PFSK-1 (cell line): ENCODE measurements around the gene NCAM2.

Experiments used
- FOXP2 ChIP-seq: optimal IDR thresholded peaks from 2 replicates; pipeline ENCODE3; 2011; ENCODE audit warnings: borderline replicate concordance, control low read depth, inconsistent platforms; ENCODE audit not compliant: insufficient read depth; ENCODE audit errors: extremely low read length, extremely low read depth
- POLR2AphosphoS5 ChIP-seq: IDR thresholded peaks from 2 replicates; pipeline ENCODE4 v1.6.1; 2012; ENCODE audit warnings: low read depth, mild to moderate bottlenecking, control low read depth, low read length, moderate library complexity
- REST ChIP-seq, 2 experiments: IDR thresholded peaks; 2 replicates each; pipeline versions ENCODE4 v1.6.1 to v1.8.0; 2011 to 2012; ENCODE audit warnings: low read depth in 2 of 2, low read length in 2 of 2, control low read depth in 1 of 2, inconsistent platforms in 1 of 2, mild to moderate bottlenecking in 1 of 2, moderate library complexity in 1 of 2; ENCODE audit not compliant: insufficient read depth in 1 of 2
- SIN3A ChIP-seq: IDR thresholded peaks from 2 replicates; pipeline ENCODE4 v1.6.1; 2012; ENCODE audit warnings: mild to moderate bottlenecking, low read length, moderate library complexity, borderline replicate concordance; ENCODE audit not compliant: insufficient read depth
- TAF1 ChIP-seq: IDR thresholded peaks from 2 replicates; pipeline ENCODE4 v1.6.1; 2012; ENCODE audit warnings: low read length, control low read depth, borderline replicate concordance; ENCODE audit not compliant: insufficient read depth

NCAM2 gene

GRCh38 chr21:21151231-21151630 lies 153.0 kb downstream of the NCAM2 start:
- TF ChIP-seq SIN3A (no peak), FOXP2 (no peak), REST (IDR thresholded peaks at IDR 0.05; ENCODE audit: insufficient read depth in 1 of 2, low read depth in 2 of 2, low read length in 2 of 2) (no peak), POLR2AphosphoS5 (no peak), TAF1 (no peak)

GRCh38 chr21:21156397-21156796 lies 158.2 kb downstream of the NCAM2 start:
- TF ChIP-seq REST (IDR thresholded peaks at IDR 0.05; ENCODE audit: insufficient read depth in 1 of 2, low read depth in 2 of 2, low read length in 2 of 2) (no peak), SIN3A (no peak), POLR2AphosphoS5 (no peak), FOXP2 (no peak), TAF1 (no peak)

GRCh38 chr21:21156957-21157356 lies 158.7 kb downstream of the NCAM2 start:
- TF ChIP-seq POLR2AphosphoS5 (no peak), FOXP2 (no peak)

GRCh38 chr21:21158376-21158918 lies 160.2 kb downstream of the NCAM2 start:
- no peak for TF ChIP-seq TAF1

GRCh38 chr21:21159253-21159899 lies 161.2 kb downstream of the NCAM2 start:
- no peak for TF ChIP-seq FOXP2
- TF ChIP-seq TAF1, result no peak
- no peak for TF ChIP-seq POLR2AphosphoS5
- TF ChIP-seq SIN3A, result no peak
- TF ChIP-seq REST (IDR thresholded peaks at IDR 0.05; ENCODE audit: insufficient read depth in 1 of 2, low read depth in 2 of 2, low read length in 2 of 2), result no peak

- TF ChIP-seq SIN3A, result no peak
- no peak for TF ChIP-seq POLR2AphosphoS5
- no peak for TF ChIP-seq TAF1
- no peak for TF ChIP-seq FOXP2
- TF ChIP-seq REST (IDR thresholded peaks at IDR 0.05; ENCODE audit: insufficient read depth in 1 of 2, low read depth in 2 of 2, low read length in 2 of 2), result no peak
Measured at GRCh38 chr21:21162786-21163185, 164.6 kb downstream of the NCAM2 start.
